Right lung (tissue), 5 donors: ENCODE measurements around the gene DDIT4. TPM values are rescaled to one million over a fixed set of nuclear protein-coding genes. Genes with fewer than 3 reads are reported as not detected.
"Not testable (repeated sequence)": the region's sequence is repeated elsewhere in the genome, so short reads cannot be mapped to it uniquely, and the experiment has no call there.

Source experiments
- DNase-seq, 2 donors: peaks; one replicate each; pipeline ENCODE4 v3.0.0-alpha.2; 2013
- polyA plus RNA-seq, 5 donors: library from polyadenylated mRNA; unstranded; fragments of 120-200 nt; gene quantifications; one replicate each; pipeline versions ENCODE4 v1.2.1 to v1.2.3, GENCODE V29; 2013; ENCODE audit warnings: inconsistent platforms in 1 of 5, low replicate concordance in 1 of 5; ENCODE audit not compliant: insufficient read length in 5 of 5, insufficient read depth in 1 of 5

DDIT4 gene
- polyA plus RNA-seq, 5 donors, result 40.3 to 97.6 (median 57.5) TPM

- no peak for DNase-seq
These were observed 27.7 kb upstream of the DDIT4 start for GRCh38 chr10:72245949-72246525.

GRCh38 chr10:72248468-72249151 lies 25.1 kb upstream of the DDIT4 start:
- no peak for DNase-seq

GRCh38 chr10:72249176-72249862 lies 24.4 kb upstream of the DDIT4 start:
- DNase-seq, result not testable (repeated sequence)

- DNase-seq, result no peak
These were observed 23.1 kb upstream of the DDIT4 start for GRCh38 chr10:72250666-72251065.

GRCh38 chr10:72251635-72252034 lies 22.1 kb upstream of the DDIT4 start:
- DNase-seq, result no peak

- no peak for DNase-seq
These were observed 20.8 kb upstream of the DDIT4 start for GRCh38 chr10:72252972-72253371.

GRCh38 chr10:72253578-72253977 lies 20.1 kb upstream of the DDIT4 start:
- no peak for DNase-seq

- peak; percentile 82 to 83 for DNase-seq
These were observed 18.7 kb upstream of the DDIT4 start for GRCh38 chr10:72254813-72255568.

GRCh38 chr10:72255977-72256729 lies 17.6 kb upstream of the DDIT4 start:
- DNase-seq, result no peak

- DNase-seq, result no peak
These were observed 16.5 kb upstream of the DDIT4 start for GRCh38 chr10:72257051-72257892.

- no peak for DNase-seq
These were observed 15.1 kb upstream of the DDIT4 start for GRCh38 chr10:72258617-72259016.

- no peak for DNase-seq
These were observed 14.1 kb upstream of the DDIT4 start for GRCh38 chr10:72259491-72260238.

- DNase-seq, result peak in 1 of 2 donors; percentile 97
These were observed 13.3 kb upstream of the DDIT4 start for GRCh38 chr10:72260239-72260975.

- peak in 1 of 2 donors; percentile 97 for DNase-seq
These were observed 12.5 kb upstream of the DDIT4 start for GRCh38 chr10:72260976-72261783.

- DNase-seq, result no peak
These were observed 11.8 kb upstream of the DDIT4 start for GRCh38 chr10:72261784-72262404.

GRCh38 chr10:72263613-72264241 lies 10.0 kb upstream of the DDIT4 start:
- no peak for DNase-seq

- no peak for DNase-seq
These were observed 9.2 kb upstream of the DDIT4 start for GRCh38 chr10:72264536-72264935.
